Measurements from ENCODE around the gene KIF26A. TPM values are rescaled to one million over a fixed set of nuclear protein-coding genes. Genes with fewer than 3 reads are reported as not detected.

The KIF26A gene
- total RNA-seq, 4 donors from 2014 or later: 2.1 to 6.1 (median 4.6) TPM

DNA sequence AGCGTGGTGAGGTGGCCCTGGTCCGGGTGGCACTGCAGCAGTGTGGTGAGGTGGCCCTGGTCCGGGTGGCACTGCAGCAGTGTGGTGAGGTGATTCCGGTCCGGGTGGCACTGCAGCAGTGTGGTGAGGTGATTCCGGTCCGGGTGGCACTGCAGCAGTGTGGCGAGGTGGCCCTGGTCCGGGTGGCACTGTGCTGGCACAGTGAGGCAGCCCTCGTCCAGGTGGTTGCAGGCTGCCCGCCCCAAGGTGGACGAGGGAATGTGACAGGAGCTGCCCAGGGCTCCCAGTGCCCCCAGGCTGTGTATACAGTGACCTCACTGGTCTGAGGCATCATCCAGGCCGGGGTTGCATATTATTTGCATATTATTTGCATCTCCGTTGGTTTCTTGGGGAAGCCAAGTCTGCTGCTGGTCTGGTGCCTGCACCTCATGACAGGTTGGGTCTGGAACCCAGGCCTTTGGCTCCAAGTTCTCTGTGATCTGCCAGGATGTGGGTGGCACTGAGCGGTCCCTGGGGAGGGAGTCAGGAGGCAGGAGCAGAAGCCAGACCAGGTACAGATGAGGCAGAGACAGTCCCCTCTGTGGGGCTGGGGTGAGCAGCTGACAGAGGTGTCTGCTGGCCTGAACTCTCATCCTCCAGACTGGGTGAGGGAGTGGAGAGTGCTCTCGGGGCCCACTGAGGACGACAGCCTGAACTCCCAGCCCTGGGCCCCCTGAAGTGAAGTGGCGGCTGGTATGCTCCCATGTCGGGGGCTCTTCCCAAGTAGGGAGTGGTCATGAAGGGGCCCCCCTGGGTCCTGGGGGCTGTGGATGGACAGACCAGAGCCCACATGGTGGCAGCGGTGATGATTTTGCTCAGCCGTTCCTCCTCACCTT is 79.3 kb downstream of the KIF26A start:
- Histone ChIP-seq H3K27me3 (peaks cover 46% of the 10 kb centered on the region), H3K4me1 (no peaks in the 10 kb centered on the region), H3K27ac (no peak overlapping the region), H3K4me3 (no peak overlapping the region), H3K9me3 (no peaks in the 10 kb centered on the region), H3K36me3 (no peaks in the 10 kb centered on the region)
- 70% methylated on average over 5 of the region's 21 CpGs for WGBS
- no peak for DNase-seq (ENCODE audit: low spot score in 2 of 2)
- TF ChIP-seq POLR2AphosphoS5 (IDR thresholded peaks at IDR 0.05): no peak
- TF ChIP-seq, protein P1, sequence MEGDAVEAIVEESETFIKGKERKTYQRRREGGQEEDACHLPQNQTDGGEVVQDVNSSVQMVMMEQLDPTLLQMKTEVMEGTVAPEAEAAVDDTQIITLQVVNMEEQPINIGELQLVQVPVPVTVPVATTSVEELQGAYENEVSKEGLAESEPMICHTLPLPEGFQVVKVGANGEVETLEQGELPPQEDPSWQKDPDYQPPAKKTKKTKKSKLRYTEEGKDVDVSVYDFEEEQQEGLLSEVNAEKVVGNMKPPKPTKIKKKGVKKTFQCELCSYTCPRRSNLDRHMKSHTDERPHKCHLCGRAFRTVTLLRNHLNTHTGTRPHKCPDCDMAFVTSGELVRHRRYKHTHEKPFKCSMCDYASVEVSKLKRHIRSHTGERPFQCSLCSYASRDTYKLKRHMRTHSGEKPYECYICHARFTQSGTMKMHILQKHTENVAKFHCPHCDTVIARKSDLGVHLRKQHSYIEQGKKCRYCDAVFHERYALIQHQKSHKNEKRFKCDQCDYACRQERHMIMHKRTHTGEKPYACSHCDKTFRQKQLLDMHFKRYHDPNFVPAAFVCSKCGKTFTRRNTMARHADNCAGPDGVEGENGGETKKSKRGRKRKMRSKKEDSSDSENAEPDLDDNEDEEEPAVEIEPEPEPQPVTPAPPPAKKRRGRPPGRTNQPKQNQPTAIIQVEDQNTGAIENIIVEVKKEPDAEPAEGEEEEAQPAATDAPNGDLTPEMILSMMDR (IDR thresholded peaks at IDR 0.05): no peak

DNA sequence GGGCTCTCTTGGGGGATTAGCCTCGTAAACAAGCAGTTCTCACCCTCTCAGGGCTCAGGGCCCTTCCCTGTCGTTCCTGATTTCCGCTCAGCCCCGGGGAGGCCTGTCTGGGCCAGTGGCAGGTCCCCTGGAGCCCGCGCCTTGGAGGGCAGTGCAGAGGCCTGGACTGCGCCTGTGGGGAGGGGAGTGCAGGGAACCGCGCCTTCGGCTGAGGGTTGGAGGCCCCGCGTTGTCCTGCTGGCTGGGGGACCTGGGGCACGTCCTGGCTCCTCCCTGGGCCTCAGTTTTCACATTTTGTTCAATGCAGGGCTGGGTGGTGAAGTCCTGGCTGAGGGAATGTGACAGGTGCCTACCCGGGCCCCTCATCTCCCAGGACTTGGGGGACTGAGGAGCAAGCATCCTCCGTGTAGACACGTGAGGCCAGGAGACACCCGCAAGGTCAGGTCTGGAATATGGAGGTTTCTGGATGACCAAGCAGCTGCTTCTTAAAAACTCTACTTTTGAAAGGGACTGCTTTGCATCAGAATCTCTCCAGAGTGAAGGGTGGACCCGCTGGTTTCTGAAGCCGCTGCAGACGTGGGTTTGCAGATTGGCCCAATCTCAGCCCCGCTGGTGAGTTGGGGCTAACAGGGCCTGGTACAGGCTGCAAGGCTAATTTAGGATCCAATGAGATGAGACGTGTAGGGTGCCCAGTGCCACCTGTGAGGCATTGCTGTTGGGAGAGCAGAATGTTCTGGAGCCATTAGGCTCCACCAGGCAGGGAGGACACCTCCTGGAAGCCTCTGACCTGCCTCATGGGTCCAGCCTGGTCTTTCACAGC is 80.2 kb downstream of the KIF26A start:
- TF ChIP-seq, protein P1 (IDR thresholded peaks at IDR 0.05): no peak
- TF ChIP-seq POLR2A (IDR thresholded peaks at IDR 0.05) (no peak), EP300 (IDR thresholded peaks at IDR 0.05) (no peak), POLR2AphosphoS5 (IDR thresholded peaks at IDR 0.05) (no peak)
- Histone ChIP-seq H3K27me3 (peaks cover 46% of the 10 kb centered on the region), H3K4me1 (peaks cover 5% of the 10 kb centered on the region), H3K27ac (no peak overlapping the region), H3K4me3 (no peak overlapping the region), H3K36me3 (no peaks in the 10 kb centered on the region), H3K9me3 (no peaks in the 10 kb centered on the region)
- 84% methylated on average over 12 of the region's 22 CpGs for WGBS
- no peak for DNase-seq (ENCODE audit: low spot score in 2 of 2)

DNA sequence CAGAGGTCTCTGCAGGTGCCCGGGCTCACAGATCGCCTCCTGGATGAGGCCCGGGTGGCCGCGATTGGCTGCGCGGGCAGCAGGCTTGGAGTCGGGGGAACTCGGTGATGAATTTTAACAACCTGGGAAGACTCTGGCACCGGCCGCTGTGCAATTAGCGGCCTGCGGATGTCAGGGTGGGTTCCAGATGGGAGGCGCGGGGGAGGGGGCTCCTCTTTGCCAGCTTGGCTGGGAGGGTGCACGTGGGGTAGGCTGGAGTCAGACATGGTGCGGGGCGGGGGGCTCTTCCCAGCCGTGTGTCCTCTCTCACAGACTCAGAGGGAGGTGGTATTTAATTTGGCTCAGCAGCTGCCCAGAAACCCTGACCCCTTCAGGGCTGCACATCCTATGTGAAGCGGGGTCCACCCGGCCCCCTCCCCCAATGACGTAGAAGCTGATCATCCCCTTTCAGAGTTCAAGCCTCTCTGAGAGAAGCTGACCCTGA is 81.4 kb downstream of the KIF26A start:
- Histone ChIP-seq H3K27me3 (peaks cover 50% of the 10 kb centered on the region), H3K36me3 (no peaks in the 10 kb centered on the region), H3K4me3 (no peak overlapping the region), H3K27ac (no peak overlapping the region), H3K4me1 (peaks cover 13% of the 10 kb centered on the region), H3K9me3 (no peaks in the 10 kb centered on the region)
- 59% methylated on average over 22 of the region's 22 CpGs for WGBS
- TF ChIP-seq, protein P1 (IDR thresholded peaks at IDR 0.05): no peak
- TF ChIP-seq EP300 (IDR thresholded peaks at IDR 0.05): no peak
- TF ChIP-seq POLR2AphosphoS5 (IDR thresholded peaks at IDR 0.05): no peak
- TF ChIP-seq POLR2A (IDR thresholded peaks at IDR 0.05): no peak
- DNase-seq (ENCODE audit: low spot score in 2 of 2): peak in 1 of 2 donors; percentile 46

DNA sequence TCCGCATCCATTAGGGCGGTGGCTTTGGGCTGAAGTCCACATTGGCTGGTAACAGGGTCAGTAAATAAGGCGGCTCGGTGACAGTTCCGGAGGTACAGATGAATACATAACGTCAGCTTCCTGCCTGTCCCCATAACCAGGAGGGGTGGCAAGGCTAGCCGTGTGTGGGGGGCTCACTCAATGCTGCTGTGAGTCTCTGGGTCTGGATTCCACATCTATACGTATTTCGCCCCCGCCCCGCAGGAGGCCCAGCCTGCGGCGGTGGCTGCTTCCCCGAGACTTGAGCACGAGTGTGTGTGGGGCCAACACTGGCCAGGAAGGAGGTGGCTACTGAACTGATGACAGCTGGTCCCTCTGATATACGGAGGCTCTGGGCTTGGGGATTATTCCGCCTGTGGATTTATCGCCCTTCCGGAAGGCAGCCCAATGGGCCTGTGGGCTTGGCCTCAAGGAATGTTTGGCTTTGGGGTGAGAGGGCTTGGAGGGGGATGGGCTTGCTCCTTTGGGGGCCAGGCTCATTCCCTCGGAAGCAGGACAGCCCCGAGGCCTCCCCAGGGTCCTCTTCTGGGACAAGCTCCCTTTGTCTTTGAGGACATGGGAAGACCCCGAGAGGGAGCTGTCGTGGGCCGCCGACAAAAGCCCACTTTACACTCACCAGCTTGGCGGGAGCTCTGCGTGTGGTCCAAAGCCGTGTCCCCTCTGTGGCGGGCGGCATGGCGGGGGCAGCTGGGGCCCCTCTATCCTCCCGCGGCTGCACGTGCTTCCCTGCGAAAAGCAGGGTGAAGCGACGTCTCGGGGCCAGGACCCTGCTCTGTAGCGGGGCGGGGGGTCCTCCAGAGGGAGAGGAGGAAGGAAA is 82.1 kb downstream of the KIF26A start:
- Histone ChIP-seq H3K9me3 (no peaks in the 10 kb centered on the region), H3K27ac (no peak overlapping the region), H3K4me3 (no peak overlapping the region), H3K36me3 (no peaks in the 10 kb centered on the region), H3K4me1 (peaks cover 13% of the 10 kb centered on the region), H3K27me3 (peaks cover 52% of the 10 kb centered on the region)
- DNase-seq (ENCODE audit: low spot score in 2 of 2): peak in 1 of 2 donors; percentile 25
- WGBS: 78% methylated on average over 13 of the region's 40 CpGs
- TF ChIP-seq EP300 (IDR thresholded peaks at IDR 0.05): no peak
- no peak for TF ChIP-seq POLR2AphosphoS5 (IDR thresholded peaks at IDR 0.05)
- TF ChIP-seq, protein P1 (IDR thresholded peaks at IDR 0.05): no peak
- TF ChIP-seq POLR2A (IDR thresholded peaks at IDR 0.05): no peak
